K562 (cell line): ENCODE data around the gene MBD4. TPM values are rescaled to one million over a fixed set of nuclear protein-coding genes. Genes with fewer than 3 reads are reported as not detected.

Source experiments
- ATAC-seq: fragments of 200-7000 bp; cut with Tn5 transposase; 3 replicates; pipeline ENCODE4 v1.9.1; 2020; ENCODE audit warnings: moderate library complexity
- BruUV-seq: library from RNA; stranded (reverse); fragments of 400-500 nt; replicated peaks from 2 replicates; lab custom pipeline; 2021; lab: Mats Ljungman, UMichigan
- CTCF ChIA-PET: fragments of 300-600 bp; formaldehyde crosslinking; extraction: SDS; loops from one replicate; lab custom pipeline; 2021; ENCODE audit warnings: low intra/inter-chr PET ratio; lab: Yijun Ruan, JAX
- POLR2A ChIA-PET: fragments of 300-600, 350-650 bp; sonication (Branson Sonifier 250); formaldehyde crosslinking; extraction: SDS; loops from one replicate; lab custom pipeline; 2021; ENCODE audit warnings: antibody characterized with exemption, inconsistent platforms; lab: Yijun Ruan, JAX
- DNase-seq, 4 experiments: peaks; one replicate each; pipeline versions ENCODE4 v3.0.0 to v3.0.0-alpha.2; 2011 to 2018; ENCODE audit warnings: low spot score in 3 of 4, mixed read lengths in 3 of 4; ENCODE audit errors: extremely low read depth in 1 of 4
- FAIRE-seq: peaks from 2 replicates; lab custom pipeline; 2011; peaks lifted over from hg19 to GRCh38; lab: Jason Lieb, UNC
- H2AFZ ChIP-seq: 2 replicates; pipeline ENCODE4 v1.6.0; 2011; ENCODE audit warnings: low read depth, low read length, control low read depth, inconsistent platforms
- H3K27ac ChIP-seq: fragments of 200-600 bp; 3 replicates; pipeline ENCODE4 v1.8.0; 2011; ENCODE audit warnings: low read depth, mild to moderate bottlenecking, control low read depth, inconsistent platforms, low read length, moderate library complexity, mixed read lengths; ENCODE audit errors: extremely low read depth
- H3K27me3 ChIP-seq, 2 experiments: fragments of 300-600 bp in 1 of 2; 2 replicates in 1 of 2; 3 replicates in 1 of 2; pipeline versions ENCODE4 v1.6.0 to v1.8.0; 2011; ENCODE audit warnings: inconsistent platforms in 2 of 2, low read length in 2 of 2, mild to moderate bottlenecking in 1 of 2, mixed read lengths in 1 of 2, moderate library complexity in 1 of 2; ENCODE audit not compliant: control insufficient read depth in 2 of 2, insufficient read depth in 2 of 2
- H3K36me3 ChIP-seq: fragments of 300-600 bp; 3 replicates; pipeline ENCODE4 v1.8.0; 2011; ENCODE audit warnings: mild to moderate bottlenecking, low read length, inconsistent platforms; ENCODE audit not compliant: control insufficient read depth, insufficient read depth
- H3K4me1 ChIP-seq, 2 experiments: fragments of 200-600 bp in 1 of 2; replicated peaks in 1 of 2; 2 replicates in 1 of 2; 3 replicates in 1 of 2; pipeline versions ENCODE4 v1.5.1 to v1.8.0; 2011; ENCODE audit warnings: inconsistent platforms in 2 of 2, low read length in 2 of 2, mild to moderate bottlenecking in 1 of 2, mixed read lengths in 1 of 2, moderate library complexity in 1 of 2; ENCODE audit not compliant: control insufficient read depth in 2 of 2, insufficient read depth in 2 of 2
- H3K4me2 ChIP-seq: 2 replicates; pipeline ENCODE4 v1.6.1; 2011; ENCODE audit warnings: low read length, control low read depth, inconsistent platforms, mixed read lengths; ENCODE audit not compliant: insufficient read depth
- H3K4me3 ChIP-seq: fragments of 200-600 bp; sonication (generic), shearing (Covaris generic); 2 replicates; pipeline ENCODE4 v1.5.1; 2016; ENCODE audit warnings: control low read depth, inconsistent platforms
- H3K79me2 ChIP-seq: fragments of 200-600 bp; 3 replicates; pipeline ENCODE4 v1.8.0; 2011; ENCODE audit warnings: low read length, inconsistent platforms; ENCODE audit not compliant: control insufficient read depth, insufficient read depth
- H3K9ac ChIP-seq, 2 experiments: 2 replicates each; pipeline versions ENCODE4 v1.6.0 to v1.6.1; 2011; ENCODE audit warnings: low read depth in 2 of 2, low read length in 2 of 2, control low read depth in 1 of 2, inconsistent platforms in 1 of 2, mild to moderate bottlenecking in 1 of 2, mixed read lengths in 1 of 2; ENCODE audit not compliant: insufficient read depth in 1 of 2
- H3K9me1 ChIP-seq: one replicate; pipeline ENCODE4 v1.6.0; 2011; ENCODE audit warnings: inconsistent platforms, mild to moderate bottlenecking, low read length, moderate library complexity; ENCODE audit not compliant: control insufficient read depth, insufficient read depth
- H3K9me3 ChIP-seq: replicated peaks from 2 replicates; pipeline ENCODE4 v1.5.1; 2011; ENCODE audit warnings: low read depth, low read length, inconsistent platforms; ENCODE audit not compliant: control insufficient read depth, insufficient read depth
- H4K20me1 ChIP-seq: replicated peaks from 2 replicates; pipeline ENCODE4 v1.6.1; 2011; ENCODE audit warnings: low read length, inconsistent platforms, mixed read lengths; ENCODE audit not compliant: control insufficient read depth, insufficient read depth
- HLTF ChIP-seq: fragments of 450-650 bp; IDR thresholded peaks from 2 replicates; pipeline ENCODE4 v1.6.1; 2016
- RFX1 ChIP-seq: fragments of 450-650 bp; IDR thresholded peaks from 2 replicates; pipeline ENCODE4 v1.6.1; 2016; ENCODE audit warnings: mild to moderate bottlenecking, moderate library complexity
- ZBTB2 ChIP-seq: fragments of 450-650 bp; IDR thresholded peaks from 2 replicates; pipeline ENCODE4 v1.6.1; 2016; ENCODE audit warnings: antibody characterized with exemption
- ZNF655 ChIP-seq: fragments of 250-450 bp; sonication (Bioruptor Pico); IDR thresholded peaks from 2 replicates; pipeline ENCODE4 v1.5.0; 2021
- WGBS: fragments of 100-300 bp; shearing (Covaris generic); methylation state at CpG from one replicate; pipeline ENCODE4 v1.1.6; 2016; ENCODE audit warnings: low coverage, mixed read lengths; ENCODE audit not compliant: insufficient coverage; ENCODE audit errors: missing lambda C conversion rate; 5-methylcytosine and 5-hydroxymethylcytosine counted together
- in situ Hi-C: fragments of 300-500 bp; cut with MboI; formaldehyde crosslinking; loops from 4 replicates; pipeline ENCODE4 v1.15.0; 2018; ENCODE audit warnings: inconsistent platforms, mixed read lengths
- intact Hi-C: fragments of 100-400 bp; cut with micrococcal nuclease; formaldehyde crosslinking; loops from 2 replicates; pipeline ENCODE4 v1.14.2; 2022
- polyA plus RNA-seq, 8 experiments: library from polyadenylated mRNA; depleted of rRNA in 4 of 8; stranded (reverse) in 5 of 8; unstranded in 3 of 8; fragments of >200 nt; fragmentation: Nextera tagmentation in 2 of 8; fragmentation: Illumina TruSeq in 1 of 8; extraction: Ambion mirVana in 2 of 8; extraction: Trizol in 1 of 8; gene quantifications; 2 replicates each; pipeline versions ENCODE4 v1.2.1 to v1.2.3, GENCODE V29; 2011 to 2014; ENCODE audit warnings: inconsistent platforms in 1 of 8, missing spikeins in 1 of 8
- total RNA-seq, 7 experiments: library from RNA; depleted of rRNA in 6 of 7; stranded (reverse); fragments of >200 nt in 6 of 7; fragmentation: Illumina TruSeq in 2 of 7; extraction: Trizol in 2 of 7; gene quantifications; 2 replicates each; pipeline versions ENCODE4 v1.2.1 to v1.2.3, GENCODE V29; 2011 to 2021; ENCODE audit warnings: low replicate concordance in 1 of 7

MBD4 gene
- total and polyA plus RNA-seq, 9 of the 15 experiments (the other 6 are each of a cell fraction or from before 2014, with no cell fraction given) = 13.3 to 63.9 (median 39.0) TPM

- Histone ChIP-seq H3K9ac (no peak overlapping the region), H3K9me3 (no peaks in the 10 kb centered on the region), H3K79me2 (no peaks in the 10 kb centered on the region), H3K27ac (no peak overlapping the region), H2AFZ (no peak overlapping the region), H4K20me1 (no peaks in the 10 kb centered on the region), H3K4me1 (peaks cover 14 to 36% of the 10 kb centered on the region in 2 experiments), H3K4me3 (no peak overlapping the region), H3K27me3 (no peaks in the 10 kb centered on the region), H3K9me1 (no peaks in the 10 kb centered on the region), H3K4me2 (no peak overlapping the region), H3K36me3 (peaks cover 4% of the 10 kb centered on the region; the same call in 1 of the 3 replicates)
- no peak for ATAC-seq
- no TSS peak for BruUV-seq
- ChIA-PET CTCF (no interaction called here), POLR2A (interaction anchor here (0.8 to 2.2 kb wide), 4 partner anchors 11 to 88 kb away, joined by 3 to 7 read pairs (median 4); no protein-coding TSS in a partner anchor)
- no peak for TF ChIP-seq ZBTB2
- no peak for TF ChIP-seq ZNF655
- TF ChIP-seq RFX1 = peak; percentile 15; the same call in 1 of the 2 replicates
- TF ChIP-seq HLTF = no peak
- in situ Hi-C loops = no loop called here
- intact Hi-C loops = no loop called here
- no peak for DNase-seq
- no peak for FAIRE-seq
- WGBS = 62% methylated on average over 4 of the region's 4 CpGs
Observed at GRCh38 chr3:129463716-129464115, 24.0 kb upstream of the MBD4 start.
